WTC11 (cell line): Measurements from ENCODE around the gene GALT. TPM values are rescaled to one million over a fixed set of nuclear protein-coding genes. Genes with fewer than 3 reads are reported as not detected.

Experiments used
- ATAC-seq: fragments of 200-7000 bp; cut with Tn5 transposase; 2 replicates; pipeline ENCODE4 v1.10.0; 2021; ENCODE audit warnings: mild to moderate bottlenecking, moderate library complexity
- CTCF ChIA-PET: fragments of 300-600 bp; sonication (Branson Sonifier 250); formaldehyde crosslinking; loops from one replicate; lab custom pipeline; 2021; ENCODE audit warnings: antibody characterized with exemption; lab: Charles Lee
- POLR2A ChIA-PET: fragments of 350-600 bp; sonication (Branson Sonifier 250); formaldehyde crosslinking; loops from one replicate; lab custom pipeline; 2021; ENCODE audit warnings: antibody characterized with exemption; lab: Charles Lee
- DNase-seq: peaks from one replicate; pipeline ENCODE4 v3.0.0; 2021; ENCODE audit warnings: low spot score
- H3K27ac Mint-ChIP-seq: 2 replicates; pipeline ENCODE4 v1.8.0; 2021; ENCODE audit warnings: mixed read lengths
- H3K27me3 Mint-ChIP-seq: 2 replicates; pipeline ENCODE4 v1.8.0; 2021; ENCODE audit warnings: low read depth, mild to moderate bottlenecking, moderate library complexity, mixed read lengths
- H3K36me3 Mint-ChIP-seq: 2 replicates; pipeline ENCODE4 v1.8.0; 2021; ENCODE audit warnings: mixed read lengths
- H3K4me1 Mint-ChIP-seq: 2 replicates; pipeline ENCODE4 v1.8.0; 2022; ENCODE audit warnings: mixed read lengths
- H3K4me3 Mint-ChIP-seq: 2 replicates; pipeline ENCODE4 v1.8.0; 2021; ENCODE audit warnings: mild to moderate bottlenecking, moderate library complexity, mixed read lengths
- H3K9me3 Mint-ChIP-seq: 2 replicates; pipeline ENCODE4 v1.8.0; 2021; ENCODE audit warnings: mixed read lengths
- CREM ChIP-seq: sonication (generic); formaldehyde crosslinking; IDR thresholded peaks from 2 replicates; pipeline ENCODE4 v1.8.1; 2022; ENCODE audit warnings: mild to moderate bottlenecking, missing genetic modification reagents, moderate library complexity
- ESRRA ChIP-seq: sonication (generic); formaldehyde crosslinking; IDR thresholded peaks from 2 replicates; pipeline ENCODE4 v1.8.1; 2022; ENCODE audit warnings: mild to moderate bottlenecking, missing genetic modification reagents, borderline replicate concordance
- ETV6 ChIP-seq: sonication (generic); formaldehyde crosslinking; IDR thresholded peaks from 2 replicates; pipeline ENCODE4 v1.8.1; 2022; ENCODE audit warnings: mild to moderate bottlenecking, missing genetic modification reagents
- FOXK1 ChIP-seq: sonication (generic); formaldehyde crosslinking; IDR thresholded peaks from 2 replicates; pipeline ENCODE4 v1.8.0; 2022; ENCODE audit warnings: mild to moderate bottlenecking, moderate library complexity, missing genetic modification reagents
- FOXP4 ChIP-seq: sonication (generic); formaldehyde crosslinking; IDR thresholded peaks from 2 replicates; pipeline ENCODE4 v1.8.0; 2022; ENCODE audit warnings: mild to moderate bottlenecking, missing genetic modification reagents
- GABPB1 ChIP-seq: sonication (generic); formaldehyde crosslinking; IDR thresholded peaks from 2 replicates; pipeline ENCODE4 v1.8.1; 2023; ENCODE audit warnings: mild to moderate bottlenecking, missing genetic modification reagents
- HMGXB4 ChIP-seq: sonication (generic); formaldehyde crosslinking; IDR thresholded peaks from 2 replicates; pipeline ENCODE4 v1.8.1; 2023; ENCODE audit warnings: mild to moderate bottlenecking, moderate library complexity, missing genetic modification reagents
- KAT7 ChIP-seq: sonication (generic); formaldehyde crosslinking; IDR thresholded peaks from 2 replicates; pipeline ENCODE4 v1.8.1; 2023; ENCODE audit warnings: missing genetic modification reagents, mild to moderate bottlenecking, borderline replicate concordance
- MAX ChIP-seq: sonication (generic); formaldehyde crosslinking; IDR thresholded peaks from 2 replicates; pipeline ENCODE4 v1.8.0; 2022; ENCODE audit warnings: mild to moderate bottlenecking, missing genetic modification reagents
- SMAD4 ChIP-seq: sonication (generic); formaldehyde crosslinking; IDR thresholded peaks from 2 replicates; pipeline ENCODE4 v1.8.0; 2022; ENCODE audit warnings: mild to moderate bottlenecking, missing genetic modification reagents
- SP1 ChIP-seq: sonication (generic); formaldehyde crosslinking; conservative IDR thresholded peaks from 2 replicates; pipeline ENCODE4 v1.8.1; 2022; ENCODE audit warnings: missing genetic modification reagents
- TEAD1 ChIP-seq: sonication (generic); formaldehyde crosslinking; IDR thresholded peaks from 2 replicates; pipeline ENCODE4 v1.8.0; 2022; ENCODE audit warnings: mild to moderate bottlenecking, missing genetic modification reagents
- USF1 ChIP-seq: sonication (generic); formaldehyde crosslinking; IDR thresholded peaks from 2 replicates; pipeline ENCODE4 v1.8.0; 2022; ENCODE audit warnings: mild to moderate bottlenecking, missing genetic modification reagents
- USF2 ChIP-seq: sonication (generic); formaldehyde crosslinking; IDR thresholded peaks from 2 replicates; pipeline ENCODE4 v1.8.1; 2023; ENCODE audit warnings: mild to moderate bottlenecking, missing genetic modification reagents, moderate library complexity
- ZNF138 ChIP-seq: sonication (generic); formaldehyde crosslinking; conservative IDR thresholded peaks from 2 replicates; pipeline ENCODE4 v1.8.1; 2022; ENCODE audit warnings: mild to moderate bottlenecking, moderate library complexity, missing genetic modification reagents
- ZNF232 ChIP-seq: sonication (generic); formaldehyde crosslinking; IDR thresholded peaks from 2 replicates; pipeline ENCODE4 v1.8.0; 2022; ENCODE audit warnings: mild to moderate bottlenecking, missing genetic modification reagents
- ZNF281 ChIP-seq: sonication (generic); formaldehyde crosslinking; IDR thresholded peaks from 2 replicates; pipeline ENCODE4 v1.8.0; 2023; ENCODE audit warnings: mild to moderate bottlenecking, missing genetic modification reagents
- ZNF512 ChIP-seq: sonication (generic); formaldehyde crosslinking; IDR thresholded peaks from 2 replicates; pipeline ENCODE4 v1.8.1; 2022; ENCODE audit warnings: missing genetic modification reagents, borderline replicate concordance
- total RNA-seq: library from RNA; stranded (reverse); gene quantifications from 3 replicates; pipeline ENCODE4 v1.2.3, GENCODE V29; 2021

Gene GALT
- total RNA-seq, 1 experiment from 2014 or later = 39.7 TPM

- CTCF ChIA-PET = interaction anchor here (0.6 to 3.6 kb wide), 13 partner anchors 12 to 208 kb away, joined by 3 to 19 read pairs (median 3); partner anchors contain the start of gene ARID3C
- TF ChIP-seq ZNF232 (CRISPR knock-in tag) (0 out of 2 replicates have a peak, but pooled peaks have one; percentile 5), ZNF512 (CRISPR knock-in tag) (no peak)
- POLR2A ChIA-PET = interaction anchor here (1.1 kb wide), 1 partner anchor 27 kb away, joined by 3 read pairs; the partner anchor contains the start of gene SIGMAR1
- no peaks in the 10 kb centered on the region for H3K9me3 Mint-ChIP-seq
- ATAC-seq = peak; percentile 15
- H3K27me3 Mint-ChIP-seq = peaks cover 8% of the 10 kb centered on the region
- peak overlapping the region; percentile 82 for H3K4me3 Mint-ChIP-seq
- H3K36me3 Mint-ChIP-seq = no peaks in the 10 kb centered on the region
- peaks cover 20% of the 10 kb centered on the region for H3K4me1 Mint-ChIP-seq
- DNase-seq = no peak
- peak overlapping the region; percentile 82 for H3K27ac Mint-ChIP-seq
Measured at GRCh38 chr9:34611251-34611810, 35.1 kb upstream of the GALT start.

GRCh38 chr9:34611811-34612787 lies 34.4 kb upstream of the GALT start, which contains the start of gene RPP25L:
RPP25L (minus strand) TSS chr9:34612097; CDS start chr9:34611296, 801 bp downstream.
- no peaks in the 10 kb centered on the region for H3K9me3 Mint-ChIP-seq
- POLR2A ChIA-PET = interaction anchor here (1.0 kb wide), 1 partner anchor 26 kb away, joined by 3 read pairs; the partner anchor contains the start of gene SIGMAR1
- CTCF ChIA-PET = interaction anchor here (0.5 to 3.6 kb wide), 18 partner anchors 8 to 1552 kb away, joined by 3 to 19 read pairs (median 4); partner anchors contain the start of genes DCTN3 and SIGMAR1
- H3K27ac Mint-ChIP-seq = peak within 1 kb of the TSS; percentile 82
- peaks cover 20% of the 10 kb centered on the region for H3K4me1 Mint-ChIP-seq
- peak; percentile 86 for ATAC-seq
- DNase-seq = peak; percentile 83
- no peaks in the 10 kb centered on the region for H3K36me3 Mint-ChIP-seq
- peak within 1 kb of the TSS; percentile 82 for H3K4me3 Mint-ChIP-seq
- H3K27me3 Mint-ChIP-seq = peaks cover 11% of the 10 kb centered on the region
- TF ChIP-seq ZNF138 (CRISPR knock-in tag) = no peak; the same call in 1 of the 2 replicates
- TF ChIP-seq GABPB1 = 0 out of 2 replicates have a peak, but pooled peaks have one; percentile 30
- TF ChIP-seq USF1 = peak; percentile 39; the same call in 1 of the 2 replicates
- peak; percentile 28; the same call in 1 of the 2 replicates for TF ChIP-seq USF2 (CRISPR knock-in tag)
- TF ChIP-seq TEAD1 (CRISPR knock-in tag) = peak; percentile 53; the same call in 1 of the 2 replicates
- peak; percentile 63; the same call in 1 of the 2 replicates for TF ChIP-seq MAX (CRISPR knock-in tag)
- 0 out of 2 replicates have a peak, but pooled peaks have one; percentile 25 for TF ChIP-seq FOXK1 (CRISPR knock-in tag)
- peak; percentile 34 for TF ChIP-seq ETV6 (CRISPR knock-in tag)
- TF ChIP-seq SMAD4 (CRISPR knock-in tag) = no peak
- TF ChIP-seq HMGXB4 (CRISPR knock-in tag) = peak; percentile 85; the same call in 1 of the 2 replicates
- TF ChIP-seq CREM (CRISPR knock-in tag) = 0 out of 2 replicates have a peak, but pooled peaks have one; percentile 23
- TF ChIP-seq ESRRA = 0 out of 2 replicates have a peak, but pooled peaks have one; percentile 55
- TF ChIP-seq KAT7 (CRISPR knock-in tag) = 0 out of 2 replicates have a peak, but pooled peaks have one; percentile 55
- no peak for TF ChIP-seq ZNF281 (CRISPR knock-in tag)
- TF ChIP-seq SP1 (CRISPR knock-in tag) = peak; percentile 82
- TF ChIP-seq FOXP4 (CRISPR knock-in tag) = 0 out of 2 replicates have a peak, but pooled peaks have one; percentile 47
